Tibial nerve (tissue), 4 donors: ENCODE results near the gene ANO1. TPM values are rescaled to one million over a fixed set of nuclear protein-coding genes. Genes with fewer than 3 reads are reported as not detected.

Experiments used
- DNase-seq, 2 donors: peaks; one replicate each; pipeline ENCODE4 v3.0.0-alpha.2; 2019; ENCODE audit warnings: low spot score in 2 of 2
- H3K27ac ChIP-seq, 4 donors: fragments of 200-600 bp; sonication (generic) in 3 of 4; one replicate each; pipeline ENCODE4 v1.5.1; 2017 to 2019; ENCODE audit warnings: mild to moderate bottlenecking in 1 of 4
- H3K27me3 ChIP-seq, 2 donors: fragments of 200-600 bp; sonication (generic) in 1 of 2; one replicate each; pipeline versions ENCODE4 v1.5.1 to v1.6.0; 2017 to 2019
- H3K36me3 ChIP-seq, 3 donors: fragments of 200-600 bp; sonication (generic); one replicate each; pipeline ENCODE4 v1.5.1; 2018 to 2019
- H3K4me1 ChIP-seq, 4 donors: fragments of 200-600 bp; sonication (generic) in 3 of 4; one replicate each; pipeline ENCODE4 v1.5.1; 2017 to 2019
- H3K4me3 ChIP-seq, 4 donors: fragments of 200-600 bp; sonication (generic) in 3 of 4; one replicate each; pipeline ENCODE4 v1.5.1; 2017 to 2019; ENCODE audit warnings: mild to moderate bottlenecking in 1 of 4, moderate library complexity in 1 of 4
- H3K9me3 ChIP-seq, 4 donors: fragments of 200-600 bp; sonication (generic) in 3 of 4; one replicate each; pipeline ENCODE4 v1.5.1; 2017 to 2019
- CTCF ChIP-seq, 5 experiments: fragments of 200-600 bp in 3 of 5; fragments of 450-650 bp in 2 of 5; sonication (generic) in 3 of 5; IDR thresholded peaks; one replicate each; pipeline ENCODE4 v1.5.1; 2016 to 2019; ENCODE audit warnings: antibody characterized with exemption in 5 of 5, mild to moderate bottlenecking in 3 of 5, moderate library complexity in 2 of 5
- EP300 ChIP-seq, 2 donors: sonication (generic); formaldehyde crosslinking; IDR thresholded peaks; one replicate each; pipeline ENCODE4 v1.6.1; 2017; ENCODE audit warnings: antibody characterized with exemption in 2 of 2, mild to moderate bottlenecking in 1 of 2
- POLR2A ChIP-seq, 2 donors: fragments of 450-650 bp; IDR thresholded peaks; one replicate each; pipeline ENCODE4 v1.6.1; 2017; ENCODE audit warnings: antibody characterized with exemption in 2 of 2, mild to moderate bottlenecking in 2 of 2, moderate library complexity in 2 of 2
- WGBS, 2 donors: methylation state at CpG; one replicate each; pipeline ENCODE4 v1.1.5; 2018; 5-methylcytosine and 5-hydroxymethylcytosine counted together
- total RNA-seq, 4 donors: library from RNA; depleted of rRNA; stranded (reverse); fragments of >200 nt; gene quantifications; one replicate each; pipeline ENCODE4 v1.1.0, GENCODE V29; 2016

ANO1 gene
- total RNA-seq, 4 donors from 2014 or later: 1.7 to 6.3 (median 4.1) TPM

- peaks cover 0 to 30% (median 19%) of the 10 kb centered on the region in 4 donors for H3K4me1 ChIP-seq
- peaks cover 0 to 14% (median 7%) of the 10 kb centered on the region in 3 donors for H3K36me3 ChIP-seq
- WGBS, 2 donors: 71 to 74% methylated on average over 29 of the region's 29 CpGs
- peak overlapping the region in 3 of 4 donors; percentile 85 to 92 (median 90) for H3K27ac ChIP-seq
- H3K4me3 ChIP-seq: peak overlapping the region; percentile 69 to 98 (median 92)
- H3K27me3 ChIP-seq: no peaks in the 10 kb centered on the region
- TF ChIP-seq CTCF (IDR thresholded peaks at IDR 0.05): no peak
- no peak for TF ChIP-seq POLR2A (IDR thresholded peaks at IDR 0.05)
- TF ChIP-seq EP300 (IDR thresholded peaks at IDR 0.05): no peak
- DNase-seq: no peak
- H3K9me3 ChIP-seq: no peaks in the 10 kb centered on the region
Observed at GRCh38 chr11:70201882-70202861, 124.1 kb downstream of the ANO1 start.

- H3K36me3 ChIP-seq: peaks cover 0 to 24% (median 7%) of the 10 kb centered on the region in 3 donors
- no peaks in the 10 kb centered on the region for H3K27me3 ChIP-seq
- WGBS, 2 donors: 0% methylated on average over 34 to 38 of the region's 91 CpGs
- peak; percentile 15 to 60 for TF ChIP-seq POLR2A (IDR thresholded peaks at IDR 0.05)
- peak in 1 of 2 donors; percentile 79 for TF ChIP-seq EP300 (IDR thresholded peaks at IDR 0.05)
- TF ChIP-seq CTCF (IDR thresholded peaks at IDR 0.05): peak in 1 of 5 experiments; percentile 36
- peak; percentile 75 to 77 for DNase-seq
- peak within 1 kb of the TSS; percentile 40 to 92 (median 88) for H3K27ac ChIP-seq
- no peaks in the 10 kb centered on the region for H3K9me3 ChIP-seq
- H3K4me3 ChIP-seq: peak within 1 kb of the TSS; percentile 69 to 98 (median 92)
- H3K4me1 ChIP-seq: peaks cover 0 to 32% (median 19%) of the 10 kb centered on the region in 4 donors
Observed at GRCh38 chr11:70202920-70203750, 125.0 kb downstream of the ANO1 start, which contains the start of gene FADD. FADD (plus strand) TSS chr11:70203296; CDS start chr11:70203460, 164 bp downstream.

- H3K9me3 ChIP-seq: no peaks in the 10 kb centered on the region
- H3K27ac ChIP-seq: peak overlapping the region; percentile 40 to 92 (median 88)
- no peak for TF ChIP-seq EP300 (IDR thresholded peaks at IDR 0.05)
- no peak for TF ChIP-seq CTCF (IDR thresholded peaks at IDR 0.05)
- TF ChIP-seq POLR2A (IDR thresholded peaks at IDR 0.05): no peak
- H3K36me3 ChIP-seq: peaks cover 0 to 31% (median 7%) of the 10 kb centered on the region in 3 donors
- H3K4me1 ChIP-seq: peaks cover 0 to 32% (median 19%) of the 10 kb centered on the region in 4 donors
- DNase-seq: peak in 1 of 2 donors; percentile 75
- no peaks in the 10 kb centered on the region for H3K27me3 ChIP-seq
- peak overlapping the region; percentile 69 to 98 (median 92) for H3K4me3 ChIP-seq
- WGBS, 2 donors: 1 to 5% methylated on average over 28 of the region's 30 CpGs
Observed at GRCh38 chr11:70203751-70204465, 125.8 kb downstream of the ANO1 start.

GRCh38 chr11:70204466-70204799 lies 126.3 kb downstream of the ANO1 start:
- no peak for DNase-seq
- TF ChIP-seq CTCF (IDR thresholded peaks at IDR 0.05): no peak
- no peak for TF ChIP-seq POLR2A (IDR thresholded peaks at IDR 0.05)
- no peak for TF ChIP-seq EP300 (IDR thresholded peaks at IDR 0.05)
- Histone ChIP-seq H3K4me1 (peaks cover 0 to 32% (median 19%) of the 10 kb centered on the region in 4 donors), H3K4me3 (peak overlapping the region; percentile 69 to 98 (median 92)), H3K36me3 (peaks cover 0 to 36% (median 7%) of the 10 kb centered on the region in 3 donors), H3K9me3 (no peaks in the 10 kb centered on the region), H3K27ac (peak overlapping the region; percentile 7 to 92 (median 88)), H3K27me3 (no peaks in the 10 kb centered on the region)
- 37 to 40% methylated on average over 4 of the region's 4 CpGs for WGBS, 2 donors
